ENCODE data around the gene PTPRA. TPM values are rescaled to one million over a fixed set of nuclear protein-coding genes. Genes with fewer than 3 reads are reported as not detected.
"Not testable (repeated sequence)": the region's sequence is repeated elsewhere in the genome, so short reads cannot be mapped to it uniquely, and the experiment has no call there.

The PTPRA gene
- total RNA-seq, 2 experiments from 2014 or later = 58.5 to 86.3 TPM

DNA sequence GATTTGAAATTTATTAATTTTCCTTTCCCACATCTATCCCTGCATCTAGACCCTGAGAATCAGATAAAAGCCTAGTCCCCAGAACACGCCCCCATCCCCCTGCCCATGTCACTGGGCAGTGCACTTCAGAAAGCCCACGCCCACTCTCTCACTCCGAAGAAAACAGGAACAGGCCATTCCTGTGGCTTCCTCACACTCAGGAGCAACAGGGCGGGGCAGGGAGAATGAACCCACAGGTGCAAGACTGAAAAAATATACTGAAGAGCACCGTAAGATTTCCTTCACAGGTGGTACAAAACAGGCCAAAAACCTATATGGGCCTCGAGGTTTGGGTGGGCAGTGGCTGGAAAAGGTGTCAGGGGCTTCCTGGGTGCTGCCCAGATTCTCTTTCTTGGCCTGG, 201.5 kb downstream of the PTPRA start:
- Mint-ChIP-seq H3K27ac (no peak overlapping the region), H3K36me3 (ENCODE audit: low read depth) (no peaks in the 10 kb centered on the region), H3K9me3 (ENCODE audit: low read depth) (no peaks in the 10 kb centered on the region), H3K4me1 (peaks cover 35% of the 10 kb centered on the region), H3K4me3 (no peak overlapping the region), H3K27me3 (peaks cover 3% of the 10 kb centered on the region)
- ChIA-PET CTCF (interaction anchor here (1.7 kb wide), 1 partner anchor 22 kb away, joined by 10 read pairs; no protein-coding TSS in a partner anchor), POLR2A (no interaction called here)
- no peak for ATAC-seq
- intact Hi-C loops (cut with DNase I, micrococcal nuclease) = loop anchor here in 1 of 2 experiments (5.0 kb wide), 2 partner anchors 82 to 388 kb away; partner anchors contain the start of genes FASTKD5 and UBOX5
- DNase-seq = no peak

DNA sequence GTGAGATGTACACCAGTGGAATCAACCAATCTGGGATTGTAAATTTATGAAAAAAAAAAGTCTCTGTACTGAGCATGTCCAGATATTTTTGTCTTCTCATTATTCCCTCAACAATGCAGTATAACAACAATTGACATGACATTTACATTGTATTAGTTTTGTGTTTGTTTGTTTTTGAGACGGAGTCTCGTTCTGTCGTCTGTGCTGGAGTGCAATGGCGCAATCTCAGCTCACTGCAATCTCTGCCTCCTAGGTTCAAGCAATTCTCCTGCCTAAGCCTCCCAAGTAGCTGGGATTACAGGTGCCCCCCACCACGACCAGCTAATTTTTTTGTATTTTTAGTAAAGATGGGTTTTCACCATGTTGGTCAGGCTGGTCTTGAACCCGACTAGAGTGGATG, 202.0 kb downstream of the PTPRA start:
- H3K9me3 Mint-ChIP-seq (ENCODE audit: low read depth); H3K4me3 Mint-ChIP-seq; DNase-seq; POLR2A ChIA-PET; ATAC-seq; H3K27me3 Mint-ChIP-seq; H3K36me3 Mint-ChIP-seq (ENCODE audit: low read depth); H3K27ac Mint-ChIP-seq: not testable (repeated sequence)
- CTCF ChIA-PET = interaction anchor here (0.9 kb wide), 1 partner anchor 322 kb away, joined by 3 read pairs; no protein-coding TSS in a partner anchor
- intact Hi-C loops (cut with DNase I, micrococcal nuclease) = loop anchor here in 1 of 2 experiments (5.0 kb wide), 1 partner anchor 388 kb away; no protein-coding TSS in a partner anchor
- H3K4me1 Mint-ChIP-seq = peaks cover 35% of the 10 kb centered on the region

DNA sequence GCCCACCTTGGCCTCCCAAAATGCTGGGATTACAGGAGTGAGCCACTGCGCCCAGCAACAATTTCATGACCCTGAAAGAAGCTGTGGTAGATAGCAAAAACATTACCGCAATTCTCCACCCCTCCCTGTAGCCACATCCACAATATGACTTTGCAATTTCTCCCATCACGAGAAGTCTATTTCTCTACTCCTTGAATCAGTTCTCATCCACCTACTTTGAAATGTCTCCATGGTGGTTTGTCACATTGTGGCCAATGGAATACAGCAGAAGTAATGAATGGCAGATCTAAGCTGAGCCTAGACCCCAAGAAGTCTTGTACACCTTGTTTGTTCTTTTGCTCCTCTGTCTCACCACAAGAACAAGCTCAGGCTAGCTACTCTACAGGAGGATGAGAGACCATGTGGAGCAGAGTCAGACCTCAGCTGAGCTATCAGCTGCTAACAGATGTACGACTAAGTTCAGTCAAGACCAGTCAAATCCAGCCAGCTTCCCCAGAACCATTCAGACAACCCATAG, 204.4 kb downstream of the PTPRA start:
- peak; percentile 35 for DNase-seq
- peak; percentile 47 for ATAC-seq

DNA sequence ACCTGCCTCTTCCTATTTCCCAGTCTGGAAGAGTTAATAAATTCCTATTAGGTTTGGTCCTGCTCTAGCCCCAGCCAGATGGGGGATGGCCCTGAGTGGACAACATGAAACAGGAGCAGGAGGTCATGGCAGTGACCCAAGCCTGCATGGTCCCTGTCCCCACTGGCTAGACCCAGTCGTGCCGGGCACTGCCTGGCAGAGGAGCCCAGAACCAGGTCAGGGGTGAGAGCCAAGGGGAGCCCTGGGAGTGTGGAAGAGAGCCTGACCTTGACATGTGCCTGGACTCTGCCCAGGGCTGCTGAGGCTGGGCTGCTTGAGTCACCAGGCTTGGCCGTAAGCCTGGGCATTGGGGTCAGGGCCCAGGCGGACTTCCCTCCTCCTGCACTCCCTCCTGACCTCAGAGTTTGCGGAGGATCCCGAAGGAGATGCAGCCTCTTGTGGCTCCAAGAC, 207.7 kb downstream of the PTPRA start:
- no peak overlapping the region for H3K27ac Mint-ChIP-seq
- peaks cover 21% of the 10 kb centered on the region for H3K4me1 Mint-ChIP-seq
- ChIA-PET POLR2A (no interaction called here), CTCF (no interaction called here)
- H3K4me3 Mint-ChIP-seq = no peak overlapping the region
- H3K36me3 Mint-ChIP-seq (ENCODE audit: low read depth) = no peaks in the 10 kb centered on the region
- ATAC-seq = no peak
- peaks cover 34% of the 10 kb centered on the region for H3K27me3 Mint-ChIP-seq
- intact Hi-C loops (cut with DNase I, micrococcal nuclease) = no loop called here
- no peaks in the 10 kb centered on the region for H3K9me3 Mint-ChIP-seq (ENCODE audit: low read depth)
- DNase-seq = no peak

More for the DNA sequence above, 204.4 kb downstream of the PTPRA start:
- H3K36me3 Mint-ChIP-seq (ENCODE audit: low read depth) = no peaks in the 10 kb centered on the region
- peak overlapping the region; percentile 55 for H3K27ac Mint-ChIP-seq
- CTCF ChIA-PET = interaction anchor here (0.8 to 1.3 kb wide), 9 partner anchors 9 to 141 kb away, joined by 3 to 16 read pairs (median 5); no protein-coding TSS in a partner anchor
- peaks cover 26% of the 10 kb centered on the region for H3K27me3 Mint-ChIP-seq
- peak overlapping the region; percentile 0 for H3K4me3 Mint-ChIP-seq
- peaks cover 27% of the 10 kb centered on the region for H3K4me1 Mint-ChIP-seq
- H3K9me3 Mint-ChIP-seq (ENCODE audit: low read depth) = no peaks in the 10 kb centered on the region
- intact Hi-C loops (cut with DNase I, micrococcal nuclease) = loop anchor here (2.0 to 5.0 kb wide), 2 partner anchors 23 to 390 kb away; no protein-coding TSS in a partner anchor
- POLR2A ChIA-PET = interaction anchor here (0.5 kb wide), 1 partner anchor 24 kb away, joined by 3 read pairs; no protein-coding TSS in a partner anchor

DNA sequence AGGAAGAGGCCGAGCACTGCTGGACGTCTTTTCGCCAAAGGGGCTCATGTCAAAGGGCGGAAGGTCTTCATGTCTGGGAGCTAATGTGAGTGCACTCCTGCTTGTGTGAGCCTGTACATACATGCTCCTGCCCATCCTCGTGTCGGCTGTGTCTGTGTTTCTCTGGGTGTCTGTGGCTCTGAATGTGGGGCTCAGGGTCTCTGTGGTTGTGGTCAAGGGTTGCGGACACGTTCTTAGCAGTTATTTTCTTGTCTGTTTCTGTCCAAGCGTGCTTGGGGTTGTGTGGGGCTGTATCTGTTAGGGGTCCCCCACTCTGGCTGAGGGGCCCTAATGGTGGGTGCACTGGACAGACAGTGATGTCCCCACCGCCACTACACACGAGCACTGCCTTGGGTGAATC, 208.4 kb downstream of the PTPRA start:
- Mint-ChIP-seq H3K27ac (no peak overlapping the region), H3K4me3 (no peak overlapping the region), H3K4me1 (peaks cover 21% of the 10 kb centered on the region), H3K27me3 (peaks cover 34% of the 10 kb centered on the region), H3K9me3 (ENCODE audit: low read depth) (no peaks in the 10 kb centered on the region), H3K36me3 (ENCODE audit: low read depth) (no peaks in the 10 kb centered on the region)
- intact Hi-C loops (cut with DNase I, micrococcal nuclease) = no loop called here
- CTCF ChIA-PET = no interaction called here
- DNase-seq = no peak
- ATAC-seq = no peak
- POLR2A ChIA-PET = no interaction called here

DNA sequence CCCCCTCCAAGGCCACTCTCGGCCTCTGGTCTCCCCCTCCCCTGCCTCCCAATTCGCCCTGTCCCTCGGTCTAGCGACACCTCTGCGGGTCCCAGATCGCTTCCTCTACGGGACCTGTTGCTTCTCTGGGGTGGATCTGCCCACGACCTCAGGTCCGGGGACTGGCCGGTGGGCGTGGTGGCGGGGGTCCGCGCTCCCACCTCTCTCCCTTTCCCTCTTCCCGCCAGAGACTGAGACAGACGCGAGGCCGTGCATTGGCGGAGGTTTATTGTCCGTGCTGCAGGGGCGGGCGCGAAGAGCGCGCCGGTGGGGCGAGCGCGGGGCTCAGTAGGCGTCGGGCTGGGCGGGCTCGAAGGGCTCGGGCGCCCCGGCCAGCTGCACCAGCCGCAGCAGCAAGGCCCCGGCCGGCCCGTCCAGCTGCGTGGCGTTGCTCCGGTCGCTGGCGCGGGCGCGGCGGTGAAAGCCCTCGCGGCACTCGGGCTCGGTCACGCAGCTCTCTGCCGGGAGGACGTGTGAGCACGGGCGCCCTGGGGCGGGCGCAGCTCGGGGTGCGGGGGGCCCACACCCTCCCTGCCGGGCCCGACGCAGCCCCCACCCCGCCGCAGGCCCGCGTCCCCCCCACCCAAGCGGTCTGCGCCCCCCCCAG, 209.1 kb downstream of the PTPRA start:
- H3K27me3 Mint-ChIP-seq = peaks cover 34% of the 10 kb centered on the region
- no peaks in the 10 kb centered on the region for H3K36me3 Mint-ChIP-seq (ENCODE audit: low read depth)
- CTCF ChIA-PET = no interaction called here
- POLR2A ChIA-PET = interaction anchor here (1.0 kb wide), 1 partner anchor 11 kb away, joined by 3 read pairs; the partner anchor contains the start of gene OXT
- ATAC-seq (peak; percentile 28), DNase-seq (no peak)
- peak overlapping the region; percentile 53 for H3K4me3 Mint-ChIP-seq
- no peaks in the 10 kb centered on the region for H3K9me3 Mint-ChIP-seq (ENCODE audit: low read depth)
- H3K4me1 Mint-ChIP-seq = peaks cover 14% of the 10 kb centered on the region
- H3K27ac Mint-ChIP-seq = no peak overlapping the region
- intact Hi-C loops (cut with DNase I, micrococcal nuclease) = no loop called here

DNA sequence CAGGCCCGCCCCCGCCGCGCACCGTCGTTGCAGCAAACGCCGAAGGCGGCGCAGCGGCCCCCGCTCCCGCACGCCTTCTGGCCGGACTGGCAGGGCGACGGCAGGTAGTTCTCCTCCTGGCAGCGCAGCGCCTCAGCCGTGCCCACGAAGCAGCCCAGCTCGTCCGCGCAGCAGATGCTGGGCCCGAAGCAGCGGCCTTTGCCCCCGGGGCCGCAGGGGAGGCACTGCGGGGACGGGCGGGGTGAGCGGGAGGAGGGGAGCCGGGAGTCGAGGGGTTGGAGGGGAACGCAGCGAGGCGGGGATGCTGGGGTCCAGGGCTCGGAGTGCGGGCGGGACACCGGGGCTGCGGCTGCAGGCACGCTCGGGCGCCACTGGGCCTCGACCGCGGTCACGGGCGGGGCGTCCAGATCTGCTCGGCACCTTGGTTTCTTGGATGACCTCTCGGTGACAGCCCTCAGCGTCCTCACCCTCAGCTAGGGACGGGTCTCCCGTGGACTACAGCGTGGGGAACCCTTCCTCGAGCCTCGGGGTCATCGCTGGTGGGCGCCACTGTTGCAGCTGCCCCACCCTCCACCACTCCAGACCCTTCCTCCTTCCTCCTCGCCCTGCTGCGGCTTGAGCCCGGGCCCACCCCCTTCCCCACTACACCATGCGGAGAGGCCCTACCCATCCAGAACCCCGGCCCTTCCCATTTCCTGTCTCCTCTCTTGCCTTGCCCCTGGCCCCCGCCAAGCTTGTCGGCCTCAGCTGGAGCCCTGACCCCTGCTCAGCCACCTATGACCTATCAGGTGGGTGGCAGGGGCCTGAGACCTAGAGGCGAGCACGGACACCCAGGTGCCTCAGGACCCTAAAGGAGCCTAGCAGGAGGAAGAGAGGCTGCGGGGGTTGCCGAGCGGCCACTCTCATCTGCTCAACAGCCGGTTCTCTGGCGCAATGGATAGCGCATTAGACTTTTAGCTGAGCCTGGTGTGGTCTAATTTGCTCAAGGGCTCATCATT, 210.0 kb downstream of the PTPRA start:
- H3K4me3 Mint-ChIP-seq = peak overlapping the region; percentile 10
- peak; percentile 42 for ATAC-seq
- CTCF ChIA-PET = interaction anchor here (0.7 to 1.2 kb wide), 2 partner anchors 33 to 373 kb away, joined by 3 read pairs; no protein-coding TSS in a partner anchor
- intact Hi-C loops (cut with DNase I, micrococcal nuclease) = no loop called here
- no peak overlapping the region for H3K27ac Mint-ChIP-seq
- DNase-seq = no peak
- peaks cover 8% of the 10 kb centered on the region for H3K4me1 Mint-ChIP-seq
- no peaks in the 10 kb centered on the region for H3K36me3 Mint-ChIP-seq (ENCODE audit: low read depth)
- H3K27me3 Mint-ChIP-seq = peaks cover 34% of the 10 kb centered on the region
- POLR2A ChIA-PET = interaction anchor here (1.0 kb wide), 1 partner anchor 12 kb away, joined by 3 read pairs; the partner anchor contains the start of gene OXT
- no peaks in the 10 kb centered on the region for H3K9me3 Mint-ChIP-seq (ENCODE audit: low read depth)

DNA sequence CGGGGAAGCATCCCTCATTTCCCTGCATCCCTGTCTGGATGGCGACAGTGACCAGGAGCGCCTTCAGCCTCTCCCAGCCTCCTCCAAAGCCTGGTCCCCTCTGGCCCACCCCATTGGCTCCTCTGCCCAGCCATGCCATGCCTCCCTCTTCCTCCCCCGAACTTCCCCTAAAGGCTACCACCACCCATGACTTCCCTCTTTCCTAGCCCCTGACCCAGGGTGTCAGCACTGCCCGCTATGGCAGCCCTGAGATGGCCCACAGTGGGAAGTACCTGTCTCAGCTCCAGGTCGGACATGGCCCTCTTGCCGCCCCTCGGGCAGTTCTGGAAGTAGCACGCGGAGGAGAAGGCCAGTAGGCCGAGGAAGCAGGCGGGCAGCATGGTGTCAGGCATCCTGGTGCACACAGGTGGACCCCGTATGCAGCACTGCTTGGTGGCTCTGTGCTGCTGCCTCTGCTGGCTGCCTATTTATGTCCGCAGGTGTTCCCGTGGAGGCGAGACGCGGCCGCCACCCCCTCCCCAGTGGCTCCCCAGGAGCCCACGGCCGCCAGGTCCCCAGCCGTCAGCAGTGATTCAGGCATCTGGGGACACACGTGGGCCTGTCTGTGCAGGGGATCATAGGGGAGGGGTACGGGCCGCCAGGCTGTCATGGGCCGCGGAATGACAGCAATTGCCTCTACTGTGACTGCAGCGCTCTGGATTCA, 211.2 kb downstream of the PTPRA start, which contains the start of gene AVP:
TSS of gene AVP (minus strand) at position 442 of the 703 bp plus-strand sequence. CDS start at position 392, 50 bp downstream.
- H3K4me3 Mint-ChIP-seq = no peak within 1 kb of the TSS
- intact Hi-C loops (cut with DNase I, micrococcal nuclease) = no loop called here
- H3K36me3 Mint-ChIP-seq (ENCODE audit: low read depth) = no peaks in the 10 kb centered on the region
- H3K27ac Mint-ChIP-seq = no peak within 1 kb of the TSS
- no peaks in the 10 kb centered on the region for H3K9me3 Mint-ChIP-seq (ENCODE audit: low read depth)
- ATAC-seq (no peak), DNase-seq (no peak)
- ChIA-PET CTCF (interaction anchor here (1.2 kb wide), 1 partner anchor 32 kb away, joined by 3 read pairs; no protein-coding TSS in a partner anchor), POLR2A (no interaction called here)
- peaks cover 31% of the 10 kb centered on the region for H3K27me3 Mint-ChIP-seq
- peaks cover 8% of the 10 kb centered on the region for H3K4me1 Mint-ChIP-seq

DNA sequence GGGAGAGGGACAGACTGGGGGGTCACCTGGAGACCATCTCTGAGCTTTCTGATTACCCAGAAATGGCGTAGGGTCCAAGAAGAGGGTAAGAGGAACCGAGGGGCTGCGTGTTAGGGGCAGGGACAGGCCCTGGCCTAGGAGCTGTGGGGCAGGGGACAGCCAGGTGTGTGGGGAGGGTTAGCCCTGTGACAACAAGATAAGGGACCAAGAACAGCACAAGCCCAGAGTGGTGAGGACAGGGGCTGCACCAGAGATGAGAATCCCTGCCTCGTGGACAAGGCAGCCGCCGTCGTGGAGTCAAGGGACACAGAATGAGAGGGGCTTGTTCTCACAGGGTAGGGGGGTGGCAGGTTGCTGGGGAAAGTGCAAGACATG, 211.7 kb downstream of the PTPRA start:
- intact Hi-C loops (cut with DNase I, micrococcal nuclease) = no loop called here
- DNase-seq (no peak), ATAC-seq (no peak)
- Mint-ChIP-seq H3K36me3 (ENCODE audit: low read depth) (no peaks in the 10 kb centered on the region), H3K27ac (no peak overlapping the region), H3K4me3 (no peak overlapping the region), H3K27me3 (peaks cover 30% of the 10 kb centered on the region), H3K9me3 (ENCODE audit: low read depth) (no peaks in the 10 kb centered on the region), H3K4me1 (peaks cover 8% of the 10 kb centered on the region)
- ChIA-PET POLR2A (no interaction called here), CTCF (no interaction called here)

DNA sequence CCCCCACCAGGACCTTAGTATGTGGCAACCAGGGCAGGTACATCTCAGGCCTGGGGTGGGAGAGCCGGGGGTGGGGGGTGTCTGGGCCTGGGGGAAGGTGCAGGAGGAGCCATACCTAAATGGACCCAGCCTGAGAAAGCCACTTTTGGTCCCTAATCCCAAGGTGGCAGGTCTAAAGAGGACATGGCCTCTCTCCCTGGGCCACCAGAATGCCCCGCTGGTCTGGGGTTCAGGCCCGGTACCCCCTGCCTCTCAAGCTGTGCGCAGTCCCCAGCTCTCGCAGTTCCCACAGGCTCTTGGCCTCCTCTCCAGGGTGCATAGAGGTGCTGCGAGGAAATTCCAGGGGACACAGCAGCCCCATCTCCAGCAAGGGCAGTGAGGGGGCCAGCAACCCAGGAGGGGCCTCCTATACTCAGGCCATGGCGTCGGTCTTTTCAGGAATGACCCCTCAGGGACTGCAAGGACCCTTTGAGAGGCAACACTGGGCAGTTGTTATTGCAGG, 212.3 kb downstream of the PTPRA start:
- no peak for DNase-seq
- Mint-ChIP-seq H3K4me1 (peaks cover 9% of the 10 kb centered on the region), H3K36me3 (ENCODE audit: low read depth) (no peaks in the 10 kb centered on the region), H3K4me3 (no peak overlapping the region), H3K27ac (no peak overlapping the region), H3K9me3 (ENCODE audit: low read depth) (no peaks in the 10 kb centered on the region), H3K27me3 (peaks cover 25% of the 10 kb centered on the region)
- no peak for ATAC-seq
- intact Hi-C loops (cut with DNase I, micrococcal nuclease) = no loop called here
- CTCF ChIA-PET = interaction anchor here (0.6 to 1.4 kb wide), 3 partner anchors 17 to 32 kb away, joined by 3 to 6 read pairs (median 3); no protein-coding TSS in a partner anchor
- POLR2A ChIA-PET = interaction anchor here (0.6 to 1.1 kb wide), 2 partner anchors 93 to 108 kb away, joined by 3 to 8 read pairs; no protein-coding TSS in a partner anchor

Measured in activated CD4-positive, alpha-beta T cell treated with anti-CD3 and anti-CD28 coated beads for 36 hours (primary cell).